ENCODE data around the gene SELENON. TPM values are rescaled to one million over a fixed set of nuclear protein-coding genes. Genes with fewer than 3 reads are reported as not detected.

SELENON gene
- total and polyA plus RNA-seq, 2 of the 13 experiments (the other 11 are each of a cell fraction or from before 2014, with no cell fraction given): 3.8 to 8.0 TPM

GRCh38 chr1:25771221-25772114, 28.5 kb upstream of the SELENON start (continued):
- TF ChIP-seq HNRNPLL (IDR thresholded peaks at IDR 0.05; ENCODE audit: low read depth, low read length, poor library complexity, severe bottlenecking) (peak; percentile 43), KDM2A (CRISPR knock-in tag; IDR thresholded peaks at IDR 0.05; ENCODE audit: borderline replicate concordance, low read depth) (peak; percentile 30; the same call in 1 of the 2 replicates), ZBTB46 (CRISPR knock-in tag; IDR thresholded peaks at IDR 0.05; ENCODE audit: borderline replicate concordance) (no peak), FOXK1 (CRISPR knock-in tag; IDR thresholded peaks at IDR 0.05; ENCODE audit: borderline replicate concordance, low read depth) (no peak), NFKB2 (CRISPR knock-in tag; IDR thresholded peaks at IDR 0.05; ENCODE audit: borderline replicate concordance) (peak; percentile 34; the same call in 1 of the 2 replicates), ZFX (CRISPR knock-in tag; IDR thresholded peaks at IDR 0.05; ENCODE audit: low read depth) (peak; percentile 57; the same call in 1 of the 2 replicates), PHF21A (CRISPR knock-in tag; IDR thresholded peaks at IDR 0.05) (peak; percentile 23; the same call in 1 of the 2 replicates), ZNF800 (CRISPR knock-in tag; IDR thresholded peaks at IDR 0.05) (0 out of 2 replicates have a peak, but pooled peaks have one; percentile 51), ZNF33A (CRISPR knock-in tag; IDR thresholded peaks at IDR 0.05; ENCODE audit: borderline replicate concordance) (no peak), TCF7 (IDR thresholded peaks at IDR 0.05; ENCODE audit: low read depth) (no peak), HNRNPL (IDR thresholded peaks at IDR 0.05; ENCODE audit: low read depth, low read length) (peak; percentile 80; the same call in 1 of the 2 replicates), PRDM10 (CRISPR knock-in tag; IDR thresholded peaks at IDR 0.05; ENCODE audit: low read depth) (no peak), ELK4 (CRISPR knock-in tag; IDR thresholded peaks at IDR 0.05; ENCODE audit: borderline replicate concordance) (no peak), GZF1 (CRISPR knock-in tag; IDR thresholded peaks at IDR 0.05) (no peak), BCL6 (CRISPR knock-in tag; IDR thresholded peaks at IDR 0.05) (no peak), ZNF772 (CRISPR knock-in tag; IDR thresholded peaks at IDR 0.05) (peak; percentile 45; the same call in 1 of the 2 replicates)
